RWPE2 (cell line): Measurements from ENCODE around the gene CRYBA1.

Source experiments
- ATAC-seq: fragments of 200-7000 bp; cut with Tn5 transposase; 3 replicates; pipeline ENCODE4 v1.9.1; 2021; ENCODE audit warnings: low read depth
- DNase-seq: peaks from one replicate; pipeline ENCODE4 v3.0.0-alpha.2; 2020; ENCODE audit warnings: low spot score
- H3K27ac ChIP-seq: fragments of 450-650 bp; 2 replicates; pipeline ENCODE4 v1.5.1; 2017; ENCODE audit warnings: mild to moderate bottlenecking; ENCODE audit not compliant: poor library complexity, severe bottlenecking
- H3K27me3 ChIP-seq: fragments of 250-450 bp; sonication (Bioruptor Pico); 2 replicates; pipeline ENCODE4 v1.5.1; 2021; ENCODE audit warnings: mild to moderate bottlenecking, moderate library complexity; ENCODE audit not compliant: insufficient read depth, poor library complexity, severe bottlenecking
- H3K36me3 ChIP-seq: fragments of 250-450 bp; sonication (Bioruptor Pico); 2 replicates; pipeline ENCODE4 v1.5.1; 2020; ENCODE audit warnings: low read depth, mild to moderate bottlenecking, moderate library complexity
- H3K4me1 ChIP-seq: fragments of 250-450 bp; sonication (Bioruptor Pico); 2 replicates; pipeline ENCODE4 v1.5.1; 2021; ENCODE audit warnings: mild to moderate bottlenecking, moderate library complexity; ENCODE audit not compliant: insufficient read depth, poor library complexity, severe bottlenecking
- H3K4me3 ChIP-seq: fragments of 250-450 bp; sonication (Bioruptor Pico); 2 replicates; pipeline ENCODE4 v1.5.1; 2021; ENCODE audit warnings: mild to moderate bottlenecking, moderate library complexity; ENCODE audit not compliant: severe bottlenecking
- H3K9me3 ChIP-seq: fragments of 250-450 bp; sonication (Bioruptor Pico); 2 replicates; pipeline ENCODE4 v1.5.1; 2021; ENCODE audit warnings: mild to moderate bottlenecking, moderate library complexity; ENCODE audit not compliant: severe bottlenecking
- CTCF ChIP-seq: fragments of 450-650 bp; IDR thresholded peaks from one replicate; pipeline ENCODE4 v1.5.1; 2017; ENCODE audit warnings: mild to moderate bottlenecking, moderate library complexity; ENCODE audit not compliant: poor library complexity, severe bottlenecking

The CRYBA1 gene

GRCh38 chr17:29293890-29294579, 47.4 kb downstream of the CRYBA1 start, which contains the start of gene NUFIP2:
Gene NUFIP2, minus strand, starts transcription at chr17:29294148. Its CDS starts 89 bp downstream, at chr17:29294059.
- TF ChIP-seq CTCF = no peak
- H3K9me3 ChIP-seq = no peaks in the 10 kb centered on the region
- H3K4me3 ChIP-seq = peak within 1 kb of the TSS; percentile 58
- peak within 1 kb of the TSS; percentile 96 for H3K27ac ChIP-seq
- ATAC-seq (peak; percentile 95), DNase-seq (peak; percentile 98)
- peaks cover 34% of the 10 kb centered on the region for H3K36me3 ChIP-seq
- no peaks in the 10 kb centered on the region for H3K27me3 ChIP-seq
- peaks cover 19% of the 10 kb centered on the region for H3K4me1 ChIP-seq

GRCh38 chr17:29294580-29294900, 47.9 kb downstream of the CRYBA1 start:
- Histone ChIP-seq H3K27ac (peak overlapping the region; percentile 96), H3K36me3 (peaks cover 28% of the 10 kb centered on the region), H3K4me1 (peaks cover 19% of the 10 kb centered on the region), H3K27me3 (no peaks in the 10 kb centered on the region), H3K4me3 (peak overlapping the region; percentile 58), H3K9me3 (no peaks in the 10 kb centered on the region)
- ATAC-seq (no peak), DNase-seq (no peak)
- TF ChIP-seq CTCF = no peak

DNA sequence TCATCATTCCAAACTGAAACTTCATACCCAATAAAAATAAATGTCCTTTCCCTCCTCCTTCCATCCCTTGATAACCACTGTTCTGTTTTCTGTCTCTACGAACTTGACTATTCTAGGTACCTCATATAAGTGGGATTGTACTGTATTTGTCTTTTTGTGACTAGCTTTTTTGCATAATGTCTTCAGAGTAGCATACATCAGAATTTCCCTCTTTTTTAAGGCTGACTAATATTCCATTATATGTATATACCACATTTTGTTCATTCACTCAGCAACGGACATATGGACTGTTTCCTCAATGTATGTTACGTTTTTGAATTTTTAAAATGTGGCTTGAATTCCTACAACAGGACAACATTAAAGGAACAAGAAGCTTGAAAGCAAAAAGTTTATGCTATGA, 48.8 kb downstream of the CRYBA1 start:
- TF ChIP-seq CTCF = no peak
- H3K9me3 ChIP-seq = no peaks in the 10 kb centered on the region
- H3K27me3 ChIP-seq = no peaks in the 10 kb centered on the region
- DNase-seq (no peak), ATAC-seq (no peak)
- peaks cover 20% of the 10 kb centered on the region for H3K36me3 ChIP-seq
- no peak overlapping the region for H3K27ac ChIP-seq
- peaks cover 14% of the 10 kb centered on the region for H3K4me1 ChIP-seq
- H3K4me3 ChIP-seq = no peak overlapping the region

- ATAC-seq (no peak), DNase-seq (no peak)
- H3K27me3 ChIP-seq = no peaks in the 10 kb centered on the region
- TF ChIP-seq CTCF = no peak
- no peak overlapping the region for H3K4me3 ChIP-seq
- H3K9me3 ChIP-seq = no peaks in the 10 kb centered on the region
- H3K4me1 ChIP-seq = peaks cover 3% of the 10 kb centered on the region
- no peaks in the 10 kb centered on the region for H3K36me3 ChIP-seq
- no peak overlapping the region for H3K27ac ChIP-seq
Observed at GRCh38 chr17:29299031-29299430, 52.4 kb downstream of the CRYBA1 start.

- Histone ChIP-seq H3K27ac (no peak overlapping the region), H3K4me3 (no peak overlapping the region), H3K9me3 (no peaks in the 10 kb centered on the region), H3K27me3 (no peaks in the 10 kb centered on the region), H3K36me3 (no peaks in the 10 kb centered on the region), H3K4me1 (no peaks in the 10 kb centered on the region)
- ATAC-seq = no peak
- TF ChIP-seq CTCF = no peak
- DNase-seq = no peak
Observed at GRCh38 chr17:29303386-29303785, 56.7 kb downstream of the CRYBA1 start.
